ENCODE measurements around the gene UNC93B1. TPM values are rescaled to one million over a fixed set of nuclear protein-coding genes. Genes with fewer than 3 reads are reported as not detected.
A peak's percentile ranks its signal among the peaks of the same experiment; 100 is the strongest.
"Not testable (repeated sequence)": the region's sequence is repeated elsewhere in the genome, so short reads cannot be mapped to it uniquely, and the experiment has no call there.

The UNC93B1 gene
- total and polyA plus RNA-seq, 2 of the 8 experiments (the other 6 are each of a cell fraction or from before 2014, with no cell fraction given), result 18.9 to 34.3 TPM

DNA sequence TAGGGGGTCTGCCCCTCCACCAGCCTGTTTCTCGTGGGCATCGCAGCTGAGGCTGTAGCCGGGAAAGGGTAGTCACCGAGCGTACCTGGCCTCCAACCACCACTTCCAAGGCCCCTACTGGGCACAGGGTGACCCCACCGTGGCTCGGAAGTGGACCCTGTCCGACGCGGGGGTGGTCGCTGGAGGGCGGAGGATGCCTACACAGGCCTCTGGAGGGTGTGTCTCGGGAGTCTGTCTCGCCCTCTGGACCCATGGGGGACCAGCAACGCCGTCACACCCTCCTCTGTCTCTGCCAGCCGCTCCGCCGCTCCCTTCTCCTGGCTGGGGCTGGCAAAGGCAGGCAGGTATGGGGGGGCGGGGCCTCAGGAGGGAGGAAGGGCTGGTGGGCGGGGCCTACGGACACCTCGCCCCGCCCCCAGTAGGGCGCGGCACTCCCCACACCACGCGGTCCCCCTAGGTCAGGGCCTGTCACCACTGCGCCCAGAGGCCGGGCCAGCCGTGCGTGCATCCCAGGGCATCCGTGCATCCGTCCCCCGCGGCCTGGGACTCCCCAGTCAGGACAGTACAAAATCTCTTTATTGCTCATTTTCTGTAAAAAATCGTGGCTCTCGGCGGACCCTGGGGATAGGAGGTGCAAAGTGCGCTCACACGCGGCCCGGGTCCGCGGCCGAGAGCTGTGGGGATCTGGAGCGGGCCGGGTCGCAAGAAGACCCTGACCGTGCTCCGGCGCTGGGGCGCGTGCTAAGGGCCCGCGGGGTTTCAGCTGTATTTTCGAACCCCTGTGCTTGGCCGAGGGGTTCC is 13.2 kb downstream of the UNC93B1 start:
- H3K56ac ChIP-seq (replicated peaks; ENCODE audit: insufficient read length, low read depth, low read length); H2BK5ac ChIP-seq (ENCODE audit: low read depth, low read length); H3K27ac ChIP-seq (ENCODE audit: low read depth, low read length); H3K79me2 ChIP-seq (ENCODE audit: control insufficient read depth in 1 of 2, insufficient read depth in 2 of 2, low read length in 2 of 2); H3K27me3 ChIP-seq (replicated peaks in 1 of 4; ENCODE audit: control insufficient read depth in 3 of 4, extremely low read depth in 1 of 4, insufficient read depth in 3 of 4, low read length in 3 of 4); FAIRE-seq; H3K14ac ChIP-seq (ENCODE audit: insufficient read length); H4K5ac ChIP-seq (ENCODE audit: insufficient read length, low read depth, low read length); H2BK120ac ChIP-seq (replicated peaks; ENCODE audit: low read depth, low read length); POLR2A ChIA-PET (ENCODE audit: partially characterized antibody); H2BK12ac ChIP-seq (ENCODE audit: low read depth, low read length); H3K36me3 ChIP-seq (ENCODE audit: control insufficient read depth in 2 of 4, insufficient read depth in 4 of 4, low read length in 3 of 4); H3K23ac ChIP-seq (ENCODE audit: insufficient read length); H3K9me3 ChIP-seq (ENCODE audit: insufficient read depth in 2 of 2, low read depth in 1 of 2, low read length in 1 of 2); H3K23me2 ChIP-seq (ENCODE audit: low read depth, low read length); H4K20me1 ChIP-seq (replicated peaks in 1 of 2; ENCODE audit: control insufficient read depth in 1 of 2, insufficient read depth in 2 of 2, low read length in 2 of 2); H2BK20ac ChIP-seq (ENCODE audit: low read length); H3K79me1 ChIP-seq (ENCODE audit: low read depth, low read length); H2AK5ac ChIP-seq (ENCODE audit: low read depth, low read length); H2BK15ac ChIP-seq (ENCODE audit: low read length); H3K4me1 ChIP-seq (replicated peaks in 1 of 4; ENCODE audit: control insufficient read depth in 3 of 4, insufficient read depth in 4 of 4, low read length in 3 of 4); H4K91ac ChIP-seq (replicated peaks; ENCODE audit: insufficient read length, low read length); H2AFZ ChIP-seq (ENCODE audit: low read length); H3K4ac ChIP-seq (replicated peaks; ENCODE audit: insufficient read length, low read depth, low read length): not testable (repeated sequence)
- H3K4me3 ChIP-seq (ENCODE audit: extremely low read depth in 1 of 4, insufficient read depth in 2 of 4, low read depth in 3 of 4, low read length in 4 of 4), result peak overlapping the region; percentile 26 to 63 (median 32)
- H3K4me2 ChIP-seq (ENCODE audit: insufficient read depth in 1 of 2, low read depth in 2 of 2, low read length in 2 of 2), result peak overlapping the region; percentile 89 to 92
- H3K18ac ChIP-seq (ENCODE audit: extremely low read depth, low read length), result peak overlapping the region; percentile 48
- TF ChIP-seq, protein P1, sequence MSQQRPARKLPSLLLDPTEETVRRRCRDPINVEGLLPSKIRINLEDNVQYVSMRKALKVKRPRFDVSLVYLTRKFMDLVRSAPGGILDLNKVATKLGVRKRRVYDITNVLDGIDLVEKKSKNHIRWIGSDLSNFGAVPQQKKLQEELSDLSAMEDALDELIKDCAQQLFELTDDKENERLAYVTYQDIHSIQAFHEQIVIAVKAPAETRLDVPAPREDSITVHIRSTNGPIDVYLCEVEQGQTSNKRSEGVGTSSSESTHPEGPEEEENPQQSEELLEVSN (IDR thresholded peaks at IDR 0.05), result peak; percentile 31; the same call in 1 of the 2 replicates
- TF ChIP-seq CREB1 (IDR thresholded peaks at IDR 0.05) (peak; percentile 32; the same call in 1 of the 2 replicates), PHF8 (conservative IDR thresholded peaks at IDR 0.05; ENCODE audit: low read depth, low read length) (peak; percentile 59), POLR2AphosphoS5 (IDR thresholded peaks at IDR 0.05; ENCODE audit: low read depth, low read length) (peak; percentile 78; the same call in 1 of the 2 replicates), POLR2A (IDR thresholded peaks at IDR 0.05; ENCODE audit: control extremely low read depth in 1 of 2, low read depth in 2 of 2, low read length in 2 of 2) (peak in 1 of 2 experiments; percentile 54; a peak in 1 of 3 replicates), MAX (IDR thresholded peaks at IDR 0.05) (peak; percentile 92)
- CTCF ChIA-PET (ENCODE audit: partially characterized antibody), result interaction anchor here (0.6 to 0.9 kb wide), 2 partner anchors 116 to 926 kb away, joined by 3 to 4 read pairs; no protein-coding TSS in a partner anchor
- DNase-seq (ENCODE audit: low read depth in 1 of 2, low spot score in 2 of 2), result peak in 1 of 2 experiments; percentile 86
- H4K8ac ChIP-seq (ENCODE audit: extremely low read depth, insufficient read depth, low read length), result peak overlapping the region; percentile 89; the same call in 1 of the 2 replicates
- WGBS, 2 experiments (ENCODE audit: extremely low coverage in 1 of 2, insufficient coverage in 1 of 2, insufficient read length in 1 of 2, insufficient replicate concordance in 2 of 2, low coverage in 1 of 2, low lambda C conversion rate in 2 of 2, missing lambda C conversion rate in 1 of 2), result 10% methylated on average over 37 of the region's 58 CpGs; no CpG with 5 or more reads in 1 of the 2 experiments
- peak overlapping the region in 2 of 4 experiments; percentile 37 to 51; a peak in 3 of 7 replicates for H3K9ac ChIP-seq (replicated peaks in 1 of 4; ENCODE audit: extremely low read depth in 1 of 4, low read depth in 3 of 4, low read length in 3 of 4)

Data from H1 (cell line).